ENCODE data around the gene DTNB.

DNA sequence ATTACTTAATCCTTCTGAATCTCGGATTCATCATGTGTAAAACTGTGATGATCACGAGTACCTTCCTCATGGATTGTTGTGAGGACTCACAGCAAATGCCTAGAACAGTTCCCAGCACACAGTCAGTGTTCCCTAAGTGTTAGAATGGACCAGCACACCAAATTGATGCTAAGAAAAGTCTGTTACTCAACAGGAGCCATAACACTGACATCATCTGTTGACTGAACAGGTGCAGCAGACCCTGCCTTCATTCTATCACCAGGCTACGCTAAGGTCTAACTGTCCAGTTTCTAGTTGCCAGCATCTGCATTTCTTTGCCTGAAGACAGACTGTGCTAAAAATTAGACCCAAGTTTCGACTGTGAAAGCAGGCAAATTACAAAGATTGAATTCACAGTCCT, 18.6 kb downstream of the DTNB start:
- no peak for TF ChIP-seq GATA2 (IDR thresholded peaks at IDR 0.05; ENCODE audit: low read depth, low read length)
- no peak for TF ChIP-seq GATA3 (IDR thresholded peaks at IDR 0.05; ENCODE audit: low read depth, low read length)
